Astrocyte of the spinal cord (primary cell): Measurements from ENCODE around the gene ACTR10.

Source experiments
- DNase-seq: peaks from one replicate; pipeline ENCODE4 v3.0.0; 2011; ENCODE audit warnings: low read depth, low spot score
- H3K4me3 ChIP-seq: 2 replicates; pipeline ENCODE4 v1.5.1; 2011; ENCODE audit warnings: low read depth, mild to moderate bottlenecking, low read length, moderate library complexity
- in situ Hi-C: cut with HindIII; loops from 2 replicates; pipeline ENCODE4 v1.10.0; 2017; ENCODE audit warnings: low sequenced_read_pairs
- TF ChIP-seq, protein P1 (sequence below): IDR thresholded peaks from 2 replicates; pipeline ENCODE4 v1.5.1; 2012; ENCODE audit warnings: low read depth, mild to moderate bottlenecking, low read length, inconsistent platforms

ACTR10 gene

DNA sequence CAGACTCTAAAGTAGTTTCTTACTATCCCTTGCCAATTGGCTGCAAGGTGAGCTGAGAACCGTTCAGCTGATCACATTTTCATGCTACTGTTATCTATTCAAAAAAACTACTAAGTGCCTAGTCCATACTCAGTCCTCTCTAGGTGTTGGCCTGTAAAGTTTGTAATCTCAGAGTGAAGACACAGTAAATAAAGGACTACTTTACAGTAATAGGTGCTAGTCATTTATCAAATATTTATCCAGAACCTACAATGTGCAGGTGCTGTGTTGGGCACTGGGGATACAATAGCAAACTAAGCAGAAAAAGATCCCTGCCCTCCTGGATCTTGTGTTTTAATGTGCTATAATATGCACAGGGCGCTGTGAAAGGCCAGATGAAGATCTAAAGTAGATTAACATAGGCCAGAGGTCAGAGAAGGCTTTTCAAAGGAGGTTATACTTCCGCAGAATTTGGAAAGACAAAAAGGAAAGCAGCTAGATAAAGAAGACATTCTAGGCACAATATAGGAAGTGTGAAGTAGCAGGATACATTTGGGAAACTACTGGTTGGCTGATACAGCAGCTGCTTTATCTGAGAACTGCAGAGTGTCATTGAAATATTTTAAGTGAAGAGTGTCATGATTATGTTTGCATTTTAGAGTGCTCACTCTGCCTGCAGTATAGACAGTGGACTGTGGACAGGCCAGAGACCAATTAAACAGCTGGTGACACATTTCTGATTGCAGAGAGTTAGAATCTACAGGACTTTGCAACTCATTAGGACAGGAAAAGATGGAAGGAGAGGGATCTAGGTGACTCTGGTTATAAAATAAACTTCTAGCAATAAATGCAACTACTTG is 8.0 kb upstream of the ACTR10 start:
- DNase-seq = no peak
- H3K4me3 ChIP-seq = no peak overlapping the region
- TF ChIP-seq, protein P1, sequence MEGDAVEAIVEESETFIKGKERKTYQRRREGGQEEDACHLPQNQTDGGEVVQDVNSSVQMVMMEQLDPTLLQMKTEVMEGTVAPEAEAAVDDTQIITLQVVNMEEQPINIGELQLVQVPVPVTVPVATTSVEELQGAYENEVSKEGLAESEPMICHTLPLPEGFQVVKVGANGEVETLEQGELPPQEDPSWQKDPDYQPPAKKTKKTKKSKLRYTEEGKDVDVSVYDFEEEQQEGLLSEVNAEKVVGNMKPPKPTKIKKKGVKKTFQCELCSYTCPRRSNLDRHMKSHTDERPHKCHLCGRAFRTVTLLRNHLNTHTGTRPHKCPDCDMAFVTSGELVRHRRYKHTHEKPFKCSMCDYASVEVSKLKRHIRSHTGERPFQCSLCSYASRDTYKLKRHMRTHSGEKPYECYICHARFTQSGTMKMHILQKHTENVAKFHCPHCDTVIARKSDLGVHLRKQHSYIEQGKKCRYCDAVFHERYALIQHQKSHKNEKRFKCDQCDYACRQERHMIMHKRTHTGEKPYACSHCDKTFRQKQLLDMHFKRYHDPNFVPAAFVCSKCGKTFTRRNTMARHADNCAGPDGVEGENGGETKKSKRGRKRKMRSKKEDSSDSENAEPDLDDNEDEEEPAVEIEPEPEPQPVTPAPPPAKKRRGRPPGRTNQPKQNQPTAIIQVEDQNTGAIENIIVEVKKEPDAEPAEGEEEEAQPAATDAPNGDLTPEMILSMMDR = no peak
- in situ Hi-C loops = no loop called here

DNA sequence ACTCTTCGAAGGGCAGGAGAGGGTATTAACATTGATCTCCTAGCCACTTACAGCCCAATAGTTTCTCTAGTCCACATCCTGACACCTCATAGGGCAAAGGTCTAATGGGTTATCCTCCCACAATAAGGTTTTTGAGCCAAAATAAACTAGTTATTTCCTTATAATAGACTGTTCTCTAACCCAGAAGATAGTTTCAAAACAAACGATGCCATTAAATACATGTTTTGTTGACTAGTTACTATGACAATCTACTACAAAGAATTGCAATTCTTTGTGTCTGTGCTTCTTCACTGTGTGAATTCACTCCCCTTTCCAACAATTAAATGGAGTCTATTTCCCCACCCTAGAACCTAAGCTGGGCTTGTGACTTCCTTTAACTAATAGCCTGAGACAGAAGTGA is 6.4 kb upstream of the ACTR10 start:
- TF ChIP-seq, protein P1 = no peak
- no peak for DNase-seq
- H3K4me3 ChIP-seq = no peak overlapping the region
- in situ Hi-C loops = no loop called here

DNA sequence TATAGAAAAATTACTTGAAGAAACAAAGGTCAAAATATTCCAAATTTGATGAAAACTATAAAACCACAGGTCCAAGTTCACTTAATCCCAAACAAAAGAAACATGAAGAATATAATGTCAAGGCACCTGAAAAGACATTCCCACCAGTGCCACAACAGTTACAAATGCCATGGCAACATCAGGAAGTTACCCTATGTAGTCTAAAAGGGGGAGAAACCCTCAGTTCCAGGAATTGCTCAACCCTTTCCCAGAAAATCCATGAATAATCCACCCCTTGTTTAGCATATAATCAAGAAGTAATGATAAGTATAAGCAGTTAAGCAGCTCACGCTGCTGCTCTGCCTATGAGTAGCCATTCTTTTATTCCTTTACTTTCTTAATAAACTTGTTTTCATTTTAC is 3.8 kb upstream of the ACTR10 start:
- in situ Hi-C loops = no loop called here
- H3K4me3 ChIP-seq = no peak overlapping the region
- no peak for DNase-seq
- TF ChIP-seq, protein P1 = no peak

DNA sequence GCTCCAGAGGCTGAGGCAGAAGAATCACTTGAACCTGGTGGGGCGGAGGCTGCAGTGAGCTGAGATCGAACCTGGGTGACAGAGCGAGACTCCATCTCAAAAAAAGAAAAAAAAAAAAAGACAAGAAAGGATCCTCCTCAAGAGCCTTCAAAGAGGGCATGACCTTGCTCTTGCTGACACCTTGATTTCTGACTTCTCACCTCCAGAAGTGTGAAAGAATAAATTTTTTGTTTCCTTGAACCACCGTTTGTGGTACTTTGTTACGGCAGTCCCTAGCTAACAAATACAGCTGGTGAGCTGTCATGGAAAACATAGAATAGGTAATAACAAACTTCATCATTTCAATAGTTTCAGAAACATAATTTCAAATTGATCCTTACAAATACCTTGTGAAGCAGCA is 1.9 kb upstream of the ACTR10 start:
- no peak overlapping the region for H3K4me3 ChIP-seq
- TF ChIP-seq, protein P1 = no peak
- in situ Hi-C loops = no loop called here
- no peak for DNase-seq

DNA sequence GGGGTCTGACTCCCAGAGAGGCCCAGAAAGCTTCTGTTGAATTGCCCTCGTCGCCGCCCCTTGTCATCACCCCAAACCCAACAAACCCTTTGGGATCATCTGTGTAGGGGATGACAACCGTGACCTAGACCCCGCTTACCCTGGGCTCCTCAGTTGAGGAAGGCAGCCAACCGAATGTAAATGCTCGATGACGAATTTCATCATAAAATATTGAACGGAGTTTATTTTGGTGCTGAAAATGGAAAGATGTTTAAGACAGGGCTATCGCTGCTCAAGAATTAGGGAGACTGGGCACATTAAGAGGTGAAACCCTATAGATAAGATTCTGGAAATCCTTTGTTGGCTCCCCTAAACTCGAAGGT is 512 bp downstream of the ACTR10 start:
- TF ChIP-seq, protein P1 = no peak
- H3K4me3 ChIP-seq = peak overlapping the region; percentile 81
- in situ Hi-C loops = no loop called here
- no peak for DNase-seq

DNA sequence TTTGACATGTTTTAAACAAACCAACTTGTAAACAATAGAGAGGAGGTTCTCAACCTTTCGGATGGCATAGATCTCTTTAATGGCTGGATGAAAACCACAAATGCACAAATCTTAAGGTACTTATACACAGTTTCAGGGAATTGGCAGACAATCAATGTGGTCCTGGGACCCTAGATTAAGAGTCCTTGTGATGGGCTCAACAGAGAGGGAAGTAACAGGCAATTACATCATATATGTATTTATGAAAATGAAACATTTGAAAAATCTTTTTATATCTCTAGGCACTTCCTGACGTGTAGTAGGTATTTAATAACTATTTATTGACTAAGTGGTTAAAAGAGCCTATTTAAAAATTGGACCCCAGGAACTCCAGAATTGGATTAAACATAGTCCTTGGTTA is 897 bp downstream of the ACTR10 start:
- peak; percentile 3 for DNase-seq
- H3K4me3 ChIP-seq = peak overlapping the region; percentile 81
- in situ Hi-C loops = no loop called here
- TF ChIP-seq, protein P1 = no peak
